ENCODE data around the gene PTPRN2. TPM values are rescaled to one million over a fixed set of nuclear protein-coding genes. Genes with fewer than 3 reads are reported as not detected.

Gene PTPRN2
- total RNA-seq, 1 experiment from 2014 or later, result 4.4 TPM

DNA sequence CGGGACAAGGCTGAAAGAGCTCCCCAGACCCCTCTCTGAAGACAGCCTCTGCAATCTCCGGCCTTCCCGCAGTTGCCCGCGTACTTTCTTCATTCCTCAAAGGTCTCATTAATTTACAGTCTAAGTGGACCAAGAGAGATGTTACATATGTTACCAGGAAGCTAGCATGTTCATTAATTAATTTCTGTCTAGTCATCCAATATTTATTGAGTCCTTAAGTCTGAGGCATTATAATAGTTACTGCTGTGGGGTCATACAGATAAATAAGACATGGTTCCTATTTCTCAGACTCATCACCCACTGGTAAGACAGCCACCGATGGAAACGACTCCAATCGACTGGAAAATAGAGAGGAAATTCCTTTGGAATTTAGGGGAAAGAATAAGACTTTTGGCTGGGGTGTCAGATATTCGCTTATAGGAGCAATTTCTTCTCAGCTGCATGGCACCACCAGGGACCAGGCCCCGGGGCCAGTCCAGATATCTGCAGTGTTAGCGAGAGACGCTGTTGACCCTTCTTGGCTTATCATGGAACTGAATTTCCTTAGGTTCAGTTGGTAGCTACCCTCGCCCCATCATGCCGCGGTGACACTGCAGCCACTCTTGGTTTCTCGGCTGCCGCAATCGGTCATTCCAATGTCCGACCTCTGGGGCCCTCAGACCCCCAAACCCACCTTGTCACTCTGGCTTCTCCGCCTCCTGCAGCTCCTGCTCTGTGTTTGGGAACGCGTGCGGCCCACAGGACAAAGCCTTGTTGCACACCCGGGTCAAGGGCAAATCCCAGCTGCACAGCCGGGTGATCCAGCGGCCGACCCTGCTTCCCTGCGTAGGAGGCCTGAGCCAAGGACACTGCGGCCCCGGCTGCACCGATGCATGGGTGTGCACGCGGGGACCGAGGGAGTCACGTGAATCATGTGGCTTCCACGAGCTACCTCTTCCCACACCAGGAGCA, 867.6 kb downstream of the PTPRN2 start:
- DNase-seq (ENCODE audit: low spot score), result no peak

DNA sequence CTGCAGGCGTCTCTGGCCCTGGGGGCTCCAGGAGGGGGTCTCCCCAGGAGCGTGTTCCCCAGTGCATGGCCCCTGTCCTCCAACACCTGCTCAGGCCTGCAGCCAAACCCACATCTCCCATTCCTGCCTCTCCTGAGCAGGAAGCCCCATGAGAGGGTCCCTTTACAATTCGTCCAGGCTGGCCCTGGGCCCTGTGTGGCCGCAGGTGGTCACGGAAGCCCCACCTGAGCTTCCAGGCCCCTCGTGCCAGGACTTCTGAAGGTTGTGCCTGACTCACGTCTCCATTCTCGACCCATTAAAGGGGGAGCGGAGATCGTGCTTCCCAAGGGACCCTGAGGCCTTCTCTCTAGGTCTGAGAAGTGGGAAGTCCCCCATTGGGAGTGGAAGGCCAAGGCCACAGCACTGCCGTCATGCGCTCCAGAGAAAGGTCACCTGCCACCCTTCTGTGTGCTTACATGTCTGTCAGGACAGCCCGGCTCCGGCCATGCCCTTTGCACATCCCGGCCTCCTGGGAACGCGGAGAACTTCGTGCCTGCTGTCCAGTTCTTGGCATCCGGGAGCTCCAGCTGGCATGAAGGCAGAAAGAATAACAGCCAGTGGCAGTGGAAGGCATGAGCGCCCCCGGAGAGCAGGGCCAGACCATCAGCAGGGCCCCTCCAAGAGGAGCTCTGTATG, 868.5 kb downstream of the PTPRN2 start:
- no peak for DNase-seq (ENCODE audit: low spot score)

DNA sequence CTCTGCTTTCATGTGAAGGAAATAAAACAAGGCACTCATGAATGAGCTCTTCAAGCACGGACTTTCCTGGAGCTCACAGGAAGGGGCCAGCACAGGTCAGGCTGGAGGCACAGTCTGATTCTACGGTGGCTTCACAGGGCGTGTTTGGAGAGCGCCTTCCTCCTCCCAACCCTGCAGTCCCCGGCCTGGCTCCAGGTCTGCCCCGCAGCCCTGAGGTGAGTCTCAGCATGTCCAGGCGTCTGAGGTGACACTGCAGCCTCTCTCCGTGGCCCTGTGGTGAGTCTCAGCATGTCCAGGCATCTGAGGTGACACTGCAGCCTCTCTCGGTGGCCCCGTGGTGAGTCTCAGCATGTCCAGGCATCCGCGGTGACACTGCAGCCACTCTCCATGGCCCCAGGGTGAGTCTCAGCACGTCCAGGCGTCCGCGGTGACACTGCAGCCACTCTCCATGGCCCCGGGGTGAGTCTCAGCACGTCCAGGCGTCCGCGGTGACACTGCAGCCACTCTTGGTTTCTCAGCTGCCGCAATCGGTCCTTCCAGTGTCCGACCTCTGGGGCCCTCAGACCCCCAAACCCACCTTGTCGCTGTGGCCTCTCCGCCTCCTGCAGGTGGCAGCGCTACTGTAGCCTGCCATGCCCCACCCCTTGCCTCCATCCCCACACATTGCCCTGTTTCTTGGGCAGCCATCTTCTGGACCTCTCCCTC, 869.2 kb downstream of the PTPRN2 start:
- DNase-seq (ENCODE audit: low spot score), result no peak

DNA sequence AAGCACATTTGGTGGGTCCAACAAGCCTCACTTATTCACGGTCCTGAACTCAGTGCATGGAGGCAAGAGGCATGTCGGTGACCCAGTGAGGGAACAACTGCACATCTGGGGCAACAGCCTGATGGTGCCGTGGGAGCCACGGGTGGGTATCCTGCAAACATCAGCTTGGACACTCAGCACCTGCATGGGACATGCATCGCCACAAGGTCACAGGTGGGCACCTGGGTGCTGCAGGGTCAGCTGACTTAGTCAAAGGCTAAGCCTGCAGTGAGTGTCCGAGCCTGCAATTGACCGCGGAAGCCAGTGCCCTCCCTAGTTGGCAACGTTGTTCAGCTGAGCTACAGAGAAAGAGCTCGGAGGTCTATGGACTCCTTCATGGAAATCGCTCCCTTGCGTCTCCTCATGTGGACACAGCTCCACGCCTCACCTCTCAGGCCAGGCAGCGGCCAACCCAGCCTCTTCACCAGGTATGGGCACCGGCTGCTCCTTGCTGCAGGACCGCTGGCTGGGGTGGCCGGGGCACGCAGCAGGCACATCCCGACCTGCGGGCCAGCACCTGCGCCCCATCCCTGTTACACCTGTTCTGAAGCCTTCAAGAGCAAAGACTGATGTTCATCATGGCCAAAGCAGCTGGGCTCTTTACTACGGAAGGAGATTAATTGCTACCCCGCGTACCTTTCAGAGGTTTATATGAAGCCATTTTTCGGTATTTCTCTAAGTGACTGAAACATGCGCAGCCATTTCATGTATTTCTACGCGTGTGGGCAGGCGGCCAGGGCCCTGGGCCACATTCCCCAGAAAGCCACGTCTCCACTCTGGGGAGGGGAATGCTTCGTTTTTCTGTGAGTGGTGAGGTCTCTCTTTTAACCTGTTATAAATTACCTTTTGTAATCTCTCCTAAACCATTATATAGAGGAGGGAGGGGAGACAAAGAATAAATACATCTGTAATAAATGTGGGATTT, 870.1 kb downstream of the PTPRN2 start:
- no peak for DNase-seq (ENCODE audit: low spot score)

DNA sequence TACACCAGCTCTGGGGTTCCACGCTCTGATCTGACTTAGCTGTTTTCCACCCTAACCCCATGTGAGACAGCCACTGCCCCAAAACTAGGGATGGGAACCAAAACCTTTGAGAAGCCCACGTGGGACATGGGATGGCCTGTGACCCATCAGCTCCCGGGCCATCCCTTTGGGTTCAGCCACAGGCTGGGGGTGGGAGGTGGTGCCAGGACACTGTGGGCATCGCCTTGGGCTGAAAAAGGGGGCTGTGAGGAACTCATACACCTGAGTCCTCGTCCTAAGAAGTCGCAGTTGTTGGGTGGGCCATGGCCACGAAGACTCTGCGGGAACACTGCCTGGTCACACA, 871.7 kb downstream of the PTPRN2 start:
- no peak for DNase-seq (ENCODE audit: low spot score)

DNA sequence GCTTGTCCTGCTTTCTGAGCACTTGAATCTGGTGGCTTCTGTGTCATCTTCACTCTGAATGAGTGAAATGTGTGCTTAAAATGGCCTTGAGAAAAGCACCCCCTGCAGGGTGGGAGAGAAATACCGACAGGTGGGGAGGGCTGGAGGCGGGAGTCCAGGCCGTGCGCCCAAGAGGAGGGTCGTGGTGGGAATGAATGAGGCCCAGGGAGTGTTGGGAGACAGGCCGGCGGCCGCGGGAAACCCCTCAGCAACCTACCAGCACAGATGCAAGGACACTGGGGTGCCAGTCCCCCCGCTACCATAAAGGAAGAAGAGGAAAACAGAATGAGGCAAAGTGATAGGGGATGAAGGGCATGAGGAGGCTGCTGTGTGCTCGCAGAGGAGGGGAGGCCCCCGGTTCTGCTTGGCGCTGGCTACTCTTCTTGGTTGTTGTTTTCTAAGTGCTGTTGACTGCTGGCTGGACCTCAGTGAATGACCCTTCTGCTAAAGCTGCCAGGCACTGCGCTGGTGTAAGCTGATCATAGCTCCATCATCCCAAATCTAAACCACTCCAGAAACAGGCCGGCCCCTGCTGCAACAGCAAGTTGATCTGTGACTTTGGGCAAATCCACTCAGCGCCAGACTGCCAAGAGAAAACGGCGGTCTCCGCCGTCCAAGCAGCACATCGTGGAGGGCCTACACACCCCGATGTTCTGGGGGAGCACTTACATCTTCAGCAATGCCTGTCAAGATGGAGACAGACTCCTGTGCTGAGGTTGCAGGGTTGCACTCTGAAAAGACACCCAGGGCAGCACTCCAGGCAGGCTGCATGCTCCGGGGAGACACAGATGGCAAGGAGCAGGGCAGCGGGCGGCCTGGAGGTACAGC, 872.3 kb downstream of the PTPRN2 start:
- no peak for DNase-seq (ENCODE audit: low spot score)

DNA sequence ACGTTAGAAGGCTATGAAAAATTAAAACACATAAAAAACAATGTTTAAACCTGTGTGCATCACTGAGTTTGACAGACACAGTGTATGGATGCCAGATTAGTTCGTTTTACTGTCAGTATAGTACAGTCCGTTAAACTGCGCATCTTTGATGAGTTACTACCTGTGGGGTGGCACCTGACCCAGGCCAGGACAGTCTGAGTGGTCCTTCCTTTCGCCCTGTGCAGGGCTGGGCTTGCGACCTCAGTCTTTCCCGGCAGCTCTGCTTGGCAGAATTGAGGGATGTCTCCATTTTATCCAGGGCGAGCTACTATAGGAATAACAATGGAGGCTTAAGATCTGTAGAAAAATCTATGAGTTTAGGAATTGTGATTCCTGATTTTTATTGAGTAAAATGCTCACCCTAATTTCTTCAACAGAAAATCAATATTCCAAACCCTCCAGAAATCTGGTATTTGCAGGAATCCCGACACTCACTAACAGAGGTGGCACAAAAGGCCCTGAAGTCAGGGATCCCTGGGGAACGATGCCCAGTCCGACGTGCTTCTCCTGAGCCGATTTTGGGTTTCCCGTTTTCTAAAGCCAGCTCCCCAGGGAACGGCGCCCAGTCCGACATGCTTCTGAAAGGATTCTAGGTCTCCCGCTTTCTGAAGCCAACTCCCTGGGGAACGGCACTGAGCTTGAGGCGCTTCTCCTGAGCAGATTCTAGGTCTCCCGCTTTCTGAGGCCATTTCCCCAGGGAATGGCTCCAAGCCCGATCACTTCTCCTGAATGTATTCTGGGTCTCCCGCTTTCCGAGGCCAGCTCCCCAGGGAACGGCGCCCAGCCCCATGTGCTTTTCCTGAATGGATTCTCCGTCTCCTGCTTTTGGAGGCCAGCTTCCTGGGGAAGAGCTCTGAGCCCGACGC, 873.2 kb downstream of the PTPRN2 start:
- no peak for DNase-seq (ENCODE audit: low spot score)

DNA sequence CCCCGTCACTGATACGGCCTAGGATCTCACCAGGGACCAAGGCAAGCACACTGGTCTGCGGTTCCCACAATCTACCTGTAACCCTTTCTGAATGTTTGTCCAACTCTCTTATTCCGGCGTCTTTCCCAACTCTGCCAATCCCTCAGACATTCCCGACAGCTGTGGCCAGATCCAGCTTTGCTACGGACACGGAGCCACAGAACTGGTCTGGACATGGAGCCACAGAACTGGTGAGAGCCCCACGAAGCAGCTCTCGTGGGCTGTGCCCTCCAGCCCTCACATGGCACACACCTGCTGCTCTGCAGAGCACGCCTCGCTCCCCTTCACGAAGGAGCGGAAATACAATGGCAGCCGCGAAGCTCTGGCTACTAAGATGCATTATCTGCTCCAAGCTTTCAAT, 874.0 kb downstream of the PTPRN2 start:
- no peak for DNase-seq (ENCODE audit: low spot score)

DNA sequence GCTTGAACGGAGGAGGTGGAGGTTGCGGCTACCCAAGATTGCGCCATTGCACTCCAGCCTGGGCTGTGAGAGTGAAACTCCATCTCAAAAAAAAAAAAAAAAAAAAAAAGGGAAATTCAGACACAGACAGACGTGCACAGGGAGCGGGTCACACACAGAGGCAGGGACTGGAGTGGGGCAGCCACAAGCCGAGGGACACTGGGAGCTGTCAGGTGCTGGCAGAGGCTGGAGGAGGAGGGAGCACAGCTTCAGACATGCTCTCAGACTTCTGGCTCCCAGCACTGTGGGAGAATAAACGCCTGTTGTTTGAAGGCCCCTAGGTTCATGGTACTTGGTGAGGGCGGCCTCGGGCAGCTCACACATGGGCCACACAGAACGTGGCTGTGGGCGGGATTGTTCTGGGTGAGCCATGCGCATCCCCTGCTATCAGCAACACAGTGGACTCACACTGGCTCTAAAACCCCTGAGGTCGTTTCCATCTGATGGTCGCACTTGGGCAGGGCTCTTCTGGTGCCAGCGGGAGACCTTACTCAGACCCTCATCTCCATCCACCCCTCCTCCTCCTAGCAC, 874.9 kb downstream of the PTPRN2 start:
- DNase-seq (ENCODE audit: low spot score), result no peak

DNA sequence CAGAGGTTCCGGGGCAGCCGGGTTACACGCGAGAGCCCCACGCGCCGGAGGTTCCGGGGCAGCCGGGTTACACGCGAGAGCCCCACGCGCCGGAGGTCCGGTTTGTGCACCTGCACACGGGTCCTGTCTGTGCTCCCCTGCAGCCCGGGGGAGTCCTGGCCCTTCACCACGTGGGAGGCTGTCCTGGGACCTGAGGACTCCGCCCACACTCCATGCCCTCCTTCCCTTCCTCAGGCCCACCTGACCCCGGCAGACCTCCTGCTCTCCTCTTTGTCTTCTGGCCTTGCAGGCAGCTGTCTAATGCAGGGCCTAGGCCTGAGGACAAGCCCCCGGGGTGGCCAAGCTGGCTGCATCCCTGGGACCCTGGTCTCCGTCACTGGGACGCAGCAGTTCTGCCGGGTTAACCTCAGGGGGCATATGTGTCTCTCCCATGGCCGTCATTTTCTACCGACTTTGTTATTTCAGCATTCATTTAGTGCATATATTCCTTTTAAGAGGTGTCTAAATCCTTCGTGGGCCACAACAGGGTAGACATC, 876.2 kb downstream of the PTPRN2 start:
- no peak for DNase-seq (ENCODE audit: low spot score)

DNA sequence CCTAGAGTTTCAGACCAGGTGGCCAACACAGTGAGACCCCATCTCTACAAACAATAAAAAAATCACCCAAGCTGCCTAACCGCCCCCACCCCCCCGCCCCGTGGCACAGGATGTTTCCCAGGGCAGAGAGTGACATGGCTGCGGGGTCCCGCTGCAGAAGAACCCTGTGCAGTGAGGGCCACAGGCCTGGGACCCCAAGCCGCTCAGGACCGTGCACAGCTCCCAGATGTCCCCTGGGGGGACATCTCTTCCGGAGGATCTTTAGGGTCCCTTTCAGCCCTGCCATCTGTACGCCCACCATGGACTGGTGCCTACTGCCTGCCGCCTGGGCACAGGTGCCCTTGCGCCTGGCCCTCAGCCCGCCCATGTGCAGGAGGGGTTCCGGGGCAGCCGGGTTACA, 877.2 kb downstream of the PTPRN2 start:
- no peak for DNase-seq (ENCODE audit: low spot score)

DNA sequence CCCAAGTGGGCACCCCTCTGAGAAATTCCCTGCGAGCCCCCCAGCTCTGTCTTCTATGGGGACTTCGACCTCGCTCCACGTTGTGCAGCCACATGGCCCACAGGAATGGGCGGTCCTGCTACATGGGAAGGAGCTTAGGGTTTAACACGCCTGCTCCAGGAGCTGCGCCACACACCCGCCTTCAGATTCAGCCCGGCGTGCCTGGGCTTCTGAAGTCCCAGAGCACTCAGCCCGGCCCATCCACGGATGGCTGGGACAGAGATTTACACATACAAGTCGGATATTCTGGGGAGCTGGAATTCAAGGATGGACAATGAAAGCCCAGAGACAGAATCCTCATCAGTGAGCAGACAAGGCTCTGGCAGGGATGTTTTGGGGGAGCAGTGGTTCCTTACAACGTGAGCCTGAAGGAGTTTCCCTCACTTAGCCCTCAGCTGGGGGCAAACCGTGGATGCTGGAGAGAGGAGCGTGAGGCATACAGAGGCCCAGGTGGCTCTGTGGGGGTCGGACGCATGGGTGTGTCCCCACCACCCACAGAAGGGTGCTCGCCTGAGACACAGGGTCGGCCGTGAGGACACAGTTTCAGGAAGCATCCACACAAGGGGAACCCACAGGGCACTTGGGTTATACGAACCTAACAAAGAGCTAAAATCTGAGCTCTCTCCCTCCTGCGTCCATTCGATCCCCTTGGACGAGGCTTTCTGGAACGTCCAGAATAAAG, 877.9 kb downstream of the PTPRN2 start:
- DNase-seq (ENCODE audit: low spot score), result no peak

DNA sequence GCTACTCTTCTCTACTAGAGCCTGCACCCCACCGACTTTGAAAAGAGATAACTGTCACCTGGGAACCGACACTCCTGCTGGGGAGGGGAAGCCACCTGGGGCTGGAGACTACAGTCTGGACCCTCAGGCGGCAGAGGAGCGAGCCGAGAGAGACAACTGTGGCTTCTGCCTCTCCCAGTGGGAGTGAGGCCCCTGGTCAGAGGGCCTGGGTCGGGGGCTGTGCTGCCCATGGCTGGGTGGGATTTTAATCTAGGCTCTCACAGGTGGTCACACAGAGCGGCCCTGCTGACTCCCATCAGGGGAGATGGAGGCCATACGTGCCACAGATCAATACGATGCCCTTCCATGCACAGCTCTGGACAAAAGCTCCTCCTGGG, 878.7 kb downstream of the PTPRN2 start:
- DNase-seq (ENCODE audit: low spot score), result no peak

DNA sequence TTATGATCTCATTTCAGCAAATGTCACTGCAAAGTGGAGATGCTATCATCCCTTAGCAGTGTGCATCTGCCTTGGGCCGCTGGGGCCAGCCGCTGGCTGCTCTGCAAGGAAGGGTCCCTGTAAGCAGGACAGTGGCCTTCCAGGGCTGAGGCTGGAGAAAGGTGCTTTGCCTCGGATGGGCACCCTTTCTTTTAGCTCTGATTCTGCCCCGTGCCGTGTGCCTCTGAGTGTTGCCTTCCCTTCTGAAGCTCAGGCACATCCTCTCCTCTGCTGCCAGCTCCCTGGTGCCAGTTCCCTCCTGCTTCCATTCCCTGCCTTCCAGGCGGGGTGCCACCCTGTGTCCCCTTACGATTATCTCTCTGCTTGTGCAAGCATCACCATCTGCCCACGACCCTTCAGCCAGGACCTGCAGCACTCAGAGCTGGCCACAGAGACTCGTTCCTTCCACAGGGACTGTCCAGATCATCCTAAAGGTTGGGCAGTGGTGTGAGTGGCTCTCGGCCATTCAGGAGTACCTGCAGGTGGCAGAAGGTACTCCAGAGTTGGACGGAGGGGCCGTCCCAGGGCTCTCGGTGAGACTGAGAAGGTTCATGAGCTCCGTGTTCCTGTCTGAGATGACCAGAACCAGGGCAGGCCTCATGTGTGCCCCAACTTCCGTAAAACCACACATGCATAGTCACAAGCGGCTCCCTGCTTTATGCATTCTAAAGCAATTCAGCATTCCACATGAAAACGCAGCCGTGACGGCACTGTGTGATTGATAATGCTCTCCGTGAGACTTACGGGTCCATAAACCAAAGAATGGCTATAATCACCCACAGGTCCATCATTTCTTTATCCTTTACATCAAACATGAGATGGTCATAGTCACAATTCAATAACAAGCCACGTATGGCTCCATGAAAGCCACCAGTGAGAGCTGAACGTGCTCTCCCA, 879.4 kb downstream of the PTPRN2 start:
- DNase-seq (ENCODE audit: low spot score), result no peak

DNA sequence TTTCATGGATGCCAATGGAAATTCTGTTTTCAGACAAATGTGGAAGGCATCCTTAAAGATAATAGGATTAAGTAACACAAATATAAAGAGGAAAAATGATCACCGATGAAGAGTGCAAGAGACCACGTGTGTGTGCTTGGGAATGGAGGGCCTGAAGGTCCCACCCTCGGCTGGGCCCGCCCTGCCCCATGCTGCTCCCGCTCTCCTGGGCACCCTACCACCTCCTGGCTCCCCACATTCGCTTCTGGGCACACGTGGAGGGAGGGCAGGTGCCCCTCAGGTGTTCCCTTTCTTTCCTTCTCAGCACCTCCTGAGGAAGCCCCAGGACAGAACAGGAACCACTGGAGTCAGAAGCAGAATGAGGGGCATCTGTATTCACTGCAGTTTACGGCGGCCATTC, 883.3 kb downstream of the PTPRN2 start:
- DNase-seq (ENCODE audit: low spot score), result no peak

DNA sequence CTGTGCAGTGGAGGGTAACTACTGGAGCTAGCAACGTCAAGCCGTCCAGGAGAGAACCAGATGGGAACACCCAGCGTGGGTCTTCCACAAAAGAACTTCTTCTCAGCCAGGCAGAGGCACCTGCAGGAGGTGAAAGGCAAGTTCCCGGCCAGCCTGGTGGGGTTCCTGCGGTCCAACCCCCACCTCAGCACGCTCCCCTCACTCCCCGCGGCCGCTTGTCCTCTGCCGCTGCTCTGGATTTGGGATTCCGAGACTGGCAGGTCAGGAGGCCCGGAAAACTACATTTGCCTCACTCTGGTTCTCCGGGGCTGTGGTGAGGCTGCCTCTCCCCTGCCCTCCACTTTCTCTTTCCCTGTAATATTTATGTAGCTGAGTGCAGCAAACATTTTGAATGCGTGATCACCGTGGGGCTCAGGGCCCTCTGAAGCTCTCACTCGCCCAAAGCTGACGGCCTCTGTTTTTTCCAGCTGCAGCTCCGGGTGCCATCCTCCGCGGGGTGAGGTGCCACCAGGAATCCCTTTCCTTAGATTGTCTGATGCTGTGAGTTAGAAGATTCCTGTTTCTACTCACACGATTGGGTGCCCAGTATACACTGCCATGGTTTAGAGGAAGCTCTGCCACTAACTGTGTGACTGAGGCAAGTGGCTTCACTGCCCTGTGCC, 884.0 kb downstream of the PTPRN2 start:
- DNase-seq (ENCODE audit: low spot score), result no peak
